Stimulated activated CD8-positive, alpha-beta memory T cell treated with anti-CD3 and anti-CD28 coated beads, Interleukin-4, amount 100 ng/mL, for 1 hour (primary cell): ENCODE measurements around the gene CWC27.

ENCODE experiments used
- DNase-seq, 2 donors: peaks; one replicate each; pipeline ENCODE4 v3.0.0-alpha.2; 2020; ENCODE audit warnings: low read depth in 2 of 2, low spot score in 1 of 2

CWC27 gene

DNA sequence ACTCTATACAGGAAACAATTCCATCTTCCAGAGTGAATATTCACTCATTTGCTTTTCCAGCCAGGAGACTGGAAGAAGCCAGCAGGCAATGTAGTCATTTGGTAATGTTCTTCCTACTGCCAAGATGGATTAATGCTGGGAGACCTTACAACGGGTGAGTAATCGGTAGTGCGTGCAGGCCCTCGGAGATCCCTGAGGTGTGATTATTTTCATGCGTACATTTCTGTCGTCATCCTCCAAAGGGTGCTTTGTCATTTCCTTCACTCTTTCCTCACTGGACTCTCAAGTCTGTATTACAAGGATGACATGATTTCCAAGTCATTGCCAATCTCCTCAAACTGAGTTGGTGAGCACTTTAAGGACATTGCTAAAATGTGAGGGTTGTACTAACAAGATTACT is 263.5 kb downstream of the CWC27 start:
- DNase-seq, result no peak

GRCh38 chr5:65034029-65034812 is 265.5 kb downstream of the CWC27 start:
- DNase-seq, result no peak

DNA sequence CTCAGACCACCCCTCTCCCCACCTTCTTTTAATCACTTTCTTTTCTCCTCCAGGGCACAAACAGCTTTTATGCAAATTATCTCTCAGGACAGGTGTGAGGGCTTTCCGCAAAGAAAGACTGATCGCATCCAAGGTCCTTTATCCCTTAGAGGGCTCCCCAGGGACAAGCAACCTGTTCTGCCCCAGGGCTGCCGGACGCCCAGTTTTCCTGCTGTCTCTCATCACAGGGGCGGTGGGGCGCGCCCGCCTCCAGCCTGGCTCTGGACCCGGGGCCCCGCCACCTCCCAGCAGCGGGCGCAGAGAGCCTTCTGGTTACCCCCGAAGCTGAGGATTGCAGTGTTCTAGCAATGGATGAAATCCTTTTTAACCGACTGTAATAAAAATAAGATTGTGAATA is 266.1 kb downstream of the CWC27 start:
- DNase-seq, result no peak

DNA sequence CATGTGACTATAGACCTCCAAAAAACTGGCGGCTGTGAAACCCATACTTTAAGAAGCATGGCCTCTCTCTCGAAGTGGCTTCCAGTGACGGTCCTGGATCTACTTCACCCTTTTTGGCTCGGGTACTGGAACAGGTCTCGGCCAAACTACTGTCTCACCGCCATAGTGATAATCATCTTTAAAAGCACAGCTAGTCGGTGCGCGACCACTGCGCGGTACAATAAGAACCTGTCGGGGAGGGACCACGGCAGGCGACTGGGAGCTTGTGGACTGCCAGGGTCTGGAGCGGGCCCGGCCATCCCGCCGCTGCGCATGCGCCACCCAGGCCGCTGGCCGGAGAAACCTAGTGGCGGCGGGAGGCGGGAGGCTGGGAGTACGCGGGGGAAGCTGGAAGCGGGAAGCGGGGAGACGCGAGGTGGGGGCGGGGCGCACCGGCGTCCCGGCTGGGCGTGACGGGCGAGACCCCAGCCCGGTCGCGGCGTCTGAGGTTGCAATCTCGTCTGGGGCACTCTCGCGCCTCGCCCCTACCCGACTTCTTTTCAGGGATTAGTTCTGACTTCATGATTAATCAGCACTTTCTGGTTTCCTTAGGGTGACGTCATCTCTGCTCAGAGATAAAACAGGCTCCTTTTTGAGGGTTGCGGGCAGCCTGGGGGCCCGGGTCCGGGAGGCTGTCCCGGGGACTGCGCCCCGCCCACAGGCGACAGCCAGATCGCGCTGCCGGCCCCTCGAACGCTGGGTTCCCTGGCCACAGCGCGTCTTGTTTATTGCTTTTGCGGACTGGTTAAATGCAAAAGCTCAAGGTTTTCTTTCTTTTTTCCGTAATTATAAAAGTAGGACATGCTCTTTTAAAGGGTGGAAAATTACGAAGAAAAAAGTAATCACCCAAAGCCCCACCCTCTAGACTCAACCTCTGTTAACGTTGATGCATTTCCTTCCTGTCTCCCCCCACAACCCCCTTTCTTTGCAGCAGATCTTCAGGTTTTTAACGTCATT is 266.8 kb downstream of the CWC27 start:
- DNase-seq, result peak; percentile 55 to 59

DNA sequence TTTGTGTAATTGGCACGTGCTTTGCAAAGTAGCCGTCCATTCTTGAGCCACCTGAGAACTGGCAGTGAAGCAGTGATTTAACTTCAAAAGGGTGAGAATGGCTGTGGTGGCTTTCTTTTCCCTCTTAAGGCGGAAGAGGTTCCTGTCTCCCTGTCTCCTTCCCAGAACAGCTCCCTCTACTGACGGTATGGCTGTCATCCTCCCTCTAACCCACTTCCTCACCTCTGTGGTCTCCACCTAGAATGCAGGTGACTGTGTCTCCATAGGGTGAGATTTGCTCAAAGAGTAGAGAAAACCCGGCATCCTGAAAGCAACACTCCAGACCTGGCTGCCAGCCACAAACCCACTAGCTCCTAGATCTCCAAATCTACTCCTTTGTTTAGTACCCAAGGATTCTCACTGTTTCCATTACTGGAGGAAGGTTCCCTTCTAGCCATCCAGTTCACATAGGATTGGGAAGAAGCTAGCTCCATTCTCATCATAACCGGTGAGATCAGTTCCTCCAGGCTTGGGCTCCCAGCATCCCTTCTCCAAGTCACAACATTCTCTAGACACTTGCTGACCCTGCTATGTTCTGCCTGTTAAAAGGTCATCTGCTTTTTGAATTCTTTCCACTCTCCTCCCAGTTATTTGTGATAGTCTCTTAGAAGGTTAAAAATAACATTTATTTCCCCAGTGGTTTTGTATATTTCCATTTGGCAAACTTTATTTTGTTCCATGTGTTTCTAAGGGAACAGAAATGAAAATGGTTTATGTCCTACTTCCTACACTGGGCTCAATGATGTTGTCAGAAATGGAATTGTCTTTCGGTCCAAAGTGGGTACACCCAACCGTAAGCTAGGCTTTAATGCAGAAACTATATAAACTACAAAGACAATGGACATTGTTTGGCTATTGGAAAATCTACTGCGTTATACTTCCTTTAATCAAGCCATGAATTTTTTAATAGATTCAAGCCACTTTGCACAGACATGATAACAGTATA is 269.4 kb downstream of the CWC27 start:
- DNase-seq, result no peak

GRCh38 chr5:65041296-65042158 is 272.8 kb downstream of the CWC27 start:
- DNase-seq, result no peak

- no peak for DNase-seq
Observed at GRCh38 chr5:65043843-65044359, 275.2 kb downstream of the CWC27 start.

- DNase-seq, result no peak
Observed at GRCh38 chr5:65047225-65047624, 278.5 kb downstream of the CWC27 start.

GRCh38 chr5:65047948-65048690 is 279.4 kb downstream of the CWC27 start:
- no peak for DNase-seq

GRCh38 chr5:65050140-65050539 is 281.4 kb downstream of the CWC27 start:
- DNase-seq, result no peak

DNA sequence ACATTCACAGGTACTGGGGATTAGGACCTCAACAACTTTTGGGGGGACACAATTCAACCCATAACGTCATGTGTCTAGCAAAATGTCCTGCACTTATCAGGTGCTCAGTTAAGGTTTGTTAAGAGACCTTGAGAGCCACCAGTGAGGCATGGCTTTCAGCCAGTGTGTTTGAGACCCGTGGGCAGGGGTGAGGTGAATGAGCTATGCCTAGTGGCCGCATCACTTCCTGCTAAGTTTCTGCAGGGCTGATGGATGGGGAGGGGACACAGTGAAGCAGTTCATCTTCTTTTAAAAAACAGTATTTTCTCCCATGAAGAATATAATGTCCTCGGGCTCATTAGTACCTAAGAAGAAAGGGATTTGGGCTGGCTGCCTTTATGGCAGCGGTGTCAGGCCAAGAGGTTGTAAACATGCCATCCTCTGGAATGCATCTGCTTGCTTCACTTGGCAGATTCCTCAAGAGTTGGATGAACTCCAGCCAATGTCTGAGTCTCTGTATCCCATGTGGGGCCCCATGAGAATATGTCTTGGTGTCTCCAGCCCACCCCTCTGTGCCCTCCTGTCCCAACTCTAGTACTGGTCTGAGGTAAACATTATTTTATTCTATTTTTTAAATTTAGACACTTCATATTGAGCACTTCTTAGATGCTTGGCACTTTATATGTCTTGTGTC is 282.2 kb downstream of the CWC27 start:
- no peak for DNase-seq

- no peak for DNase-seq
Observed at GRCh38 chr5:65055938-65056337, 287.2 kb downstream of the CWC27 start.

DNA sequence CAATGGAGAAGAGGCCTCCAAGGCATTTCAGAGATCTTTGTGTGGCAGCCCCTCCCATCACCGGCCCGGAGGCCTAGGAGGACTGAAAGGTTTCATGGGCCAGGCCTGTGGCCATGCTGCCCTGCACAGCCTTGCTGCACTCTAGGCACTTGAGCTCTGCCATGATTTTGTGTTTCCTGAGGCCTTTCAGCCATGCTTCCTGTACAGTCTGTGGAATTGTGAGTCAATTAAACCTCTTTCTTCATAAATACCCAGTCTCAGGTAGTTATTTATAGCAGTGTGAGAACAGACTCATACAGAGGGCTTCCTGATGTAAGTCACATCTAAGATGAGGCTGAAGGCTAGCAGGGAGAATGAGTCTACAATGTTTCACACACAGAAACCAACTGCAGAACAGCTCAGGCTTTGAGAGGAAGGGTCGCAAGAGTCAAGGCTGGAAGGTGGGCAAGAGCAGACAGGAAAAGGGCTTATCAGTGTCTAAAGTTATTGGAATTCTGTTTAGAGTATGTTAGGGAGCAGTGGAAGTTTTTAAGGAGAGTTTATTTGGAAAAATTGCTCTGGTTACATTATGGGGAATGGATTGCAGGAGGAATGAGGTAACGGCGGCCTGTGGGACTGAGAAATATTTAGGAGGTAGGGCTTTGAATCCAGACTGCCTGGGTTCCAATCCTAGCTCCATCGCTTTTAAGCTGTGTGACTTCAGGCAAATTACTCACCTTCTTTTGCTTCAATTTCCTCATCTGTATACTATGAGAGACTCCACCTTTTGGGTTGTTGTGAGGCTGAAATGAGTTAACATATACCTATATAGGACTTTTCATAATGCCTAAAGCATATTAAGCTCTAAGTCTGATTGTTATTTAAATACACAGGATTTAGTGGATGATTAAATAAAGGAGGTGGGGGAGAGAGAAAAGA is 291.2 kb downstream of the CWC27 start:
- DNase-seq, result no peak

GRCh38 chr5:65061250-65061973 is 292.7 kb downstream of the CWC27 start:
- no peak for DNase-seq

- no peak for DNase-seq
Observed at GRCh38 chr5:65061974-65062353, 293.2 kb downstream of the CWC27 start.

- no peak for DNase-seq
Observed at GRCh38 chr5:65062469-65063083, 293.8 kb downstream of the CWC27 start.
